Left ventricle myocardium inferior (tissue), 1 donor: ENCODE results near the gene LITAFD. TPM values are rescaled to one million over a fixed set of nuclear protein-coding genes. Genes with fewer than 3 reads are reported as not detected.

Experiments used
- DNase-seq: peaks from one replicate; pipeline ENCODE4 v3.0.0-alpha.2; 2020
- H3K27ac ChIP-seq: fragments of 200-600 bp; replicated peaks from 2 replicates; pipeline ENCODE4 v1.8.0; 2021
- H3K27me3 ChIP-seq: fragments of 200-600 bp; 2 replicates; pipeline ENCODE4 v1.8.0; 2021; ENCODE audit warnings: low read depth
- H3K36me3 ChIP-seq: fragments of 200-600 bp; 2 replicates; pipeline ENCODE4 v1.8.0; 2021
- H3K4me1 ChIP-seq: fragments of 200-600 bp; 2 replicates; pipeline ENCODE4 v1.8.0; 2021
- H3K4me3 ChIP-seq: fragments of 200-600 bp; 2 replicates; pipeline ENCODE4 v1.8.0; 2021; ENCODE audit warnings: mild to moderate bottlenecking, moderate library complexity
- H3K9me3 ChIP-seq: fragments of 200-600 bp; replicated peaks from 2 replicates; pipeline ENCODE4 v1.8.0; 2021
- CTCF ChIP-seq: fragments of 200-600 bp; IDR thresholded peaks from 2 replicates; pipeline ENCODE4 v1.8.0; 2021; ENCODE audit warnings: antibody characterized with exemption, mild to moderate bottlenecking, borderline replicate concordance
- intact Hi-C: fragments of 100-400 bp; cut with micrococcal nuclease; formaldehyde crosslinking; loops from one replicate; pipeline ENCODE4 v1.11.0; 2022
- total RNA-seq: library from RNA; stranded (reverse); fragmentation: NEBNext Ultra II Directional; extraction: Animal tissue kit (Norgen Biotek cat#: 25700); gene quantifications from one replicate; pipeline ENCODE4 v1.2.1, GENCODE V29; 2021
- donor health status: DM: no; HTN: yes; CAD: no; lungs with severe emphysema.

The LITAFD gene
- total RNA-seq, 1 donor from 2014 or later = not detected

- no peak for TF ChIP-seq CTCF
- Histone ChIP-seq H3K9me3 (no peaks in the 10 kb centered on the region), H3K36me3 (peaks cover 6% of the 10 kb centered on the region), H3K4me1 (peaks cover 77% of the 10 kb centered on the region), H3K27me3 (no peaks in the 10 kb centered on the region), H3K4me3 (no peak overlapping the region), H3K27ac (no peak overlapping the region)
- DNase-seq = no peak
- intact Hi-C loops = no loop called here
Observed at GRCh38 chr16:8934601-8935000, 52.5 kb downstream of the LITAFD start.

Other genes starting within 250 kb of the LITAFD start
- gene ABAT, start 207.7 kb upstream of the LITAFD start, total RNA-seq = 14.5 TPM
- 16.4 TPM for gene TMEM186, start 84.7 kb upstream of the LITAFD start, total RNA-seq
- 13.7 TPM for gene PMM2, start 84.5 kb upstream of the LITAFD start, total RNA-seq
- gene CARHSP1, start 13.3 kb upstream of the LITAFD start, total RNA-seq = 23.9 TPM
- gene USP7, start 81.6 kb downstream of the LITAFD start, total RNA-seq = 54.7 TPM
- gene HAPSTR1, start 209.3 kb downstream of the LITAFD start, total RNA-seq = 52.3 TPM